ENCODE results near the gene ZNF333.

Gene ZNF333

DNA sequence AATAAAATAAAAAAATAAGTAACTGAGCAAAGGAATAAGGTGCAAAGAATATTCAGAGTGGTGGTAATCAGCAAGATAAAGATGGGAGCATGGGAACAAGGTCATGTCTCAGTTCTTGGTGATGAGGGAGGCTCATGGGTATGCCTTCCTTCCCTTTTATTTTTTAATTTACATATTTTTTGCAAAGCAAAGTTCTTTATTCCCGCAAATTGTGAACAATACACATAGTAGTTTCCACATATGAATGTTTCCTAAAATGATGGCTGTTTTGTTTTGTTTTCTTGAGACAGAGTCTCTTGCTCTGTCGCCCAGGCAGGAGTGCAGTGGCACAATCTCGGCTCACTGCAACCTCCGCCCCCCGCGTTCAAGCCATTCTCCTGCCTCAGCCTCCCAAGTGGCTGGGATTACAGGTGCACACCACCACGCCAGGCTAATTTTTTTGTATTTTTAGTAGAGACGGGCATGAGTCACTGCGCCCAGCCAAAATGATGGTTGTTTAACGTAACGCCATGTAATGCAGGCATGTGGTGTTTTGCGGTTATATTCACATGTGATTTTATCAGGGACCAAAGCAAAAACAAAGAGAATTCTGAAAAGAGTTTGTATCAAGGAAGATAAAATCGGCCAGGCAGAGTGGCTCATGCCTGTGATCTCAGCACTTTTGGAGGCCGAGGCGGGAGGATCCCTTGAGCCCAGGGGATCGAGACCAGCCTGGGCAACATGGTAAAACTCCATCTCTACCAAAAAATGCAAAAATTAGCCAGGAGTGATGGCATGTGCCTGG is 93.0 kb downstream of the ZNF333 start:
- no peak overlapping the region for H3K4me3 ChIP-seq (ENCODE audit: low read depth, low read length)
- DNase-seq (ENCODE audit: low read depth, low spot score), result no peak
- POLR2A ChIA-PET, result no interaction called here
- CTCF ChIA-PET, result no interaction called here
- TF ChIP-seq, protein P1, sequence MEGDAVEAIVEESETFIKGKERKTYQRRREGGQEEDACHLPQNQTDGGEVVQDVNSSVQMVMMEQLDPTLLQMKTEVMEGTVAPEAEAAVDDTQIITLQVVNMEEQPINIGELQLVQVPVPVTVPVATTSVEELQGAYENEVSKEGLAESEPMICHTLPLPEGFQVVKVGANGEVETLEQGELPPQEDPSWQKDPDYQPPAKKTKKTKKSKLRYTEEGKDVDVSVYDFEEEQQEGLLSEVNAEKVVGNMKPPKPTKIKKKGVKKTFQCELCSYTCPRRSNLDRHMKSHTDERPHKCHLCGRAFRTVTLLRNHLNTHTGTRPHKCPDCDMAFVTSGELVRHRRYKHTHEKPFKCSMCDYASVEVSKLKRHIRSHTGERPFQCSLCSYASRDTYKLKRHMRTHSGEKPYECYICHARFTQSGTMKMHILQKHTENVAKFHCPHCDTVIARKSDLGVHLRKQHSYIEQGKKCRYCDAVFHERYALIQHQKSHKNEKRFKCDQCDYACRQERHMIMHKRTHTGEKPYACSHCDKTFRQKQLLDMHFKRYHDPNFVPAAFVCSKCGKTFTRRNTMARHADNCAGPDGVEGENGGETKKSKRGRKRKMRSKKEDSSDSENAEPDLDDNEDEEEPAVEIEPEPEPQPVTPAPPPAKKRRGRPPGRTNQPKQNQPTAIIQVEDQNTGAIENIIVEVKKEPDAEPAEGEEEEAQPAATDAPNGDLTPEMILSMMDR (IDR thresholded peaks at IDR 0.05; ENCODE audit: insufficient read depth, low read length, missing control alignments), result no peak
